Measurements from ENCODE around the gene ZKSCAN5.

Gene ZKSCAN5

GRCh38 chr7:99576251-99576650 is 71.8 kb downstream of the ZKSCAN5 start:
- Histone ChIP-seq H3K27ac (no peak overlapping the region), H3K4me3 (no peak overlapping the region)

GRCh38 chr7:99579281-99579955 is 75.0 kb downstream of the ZKSCAN5 start:
- peak overlapping the region in 6 of 21 experiments; percentile 5 to 77 (median 64) for H3K27ac ChIP-seq
- H3K4me3 ChIP-seq: peak overlapping the region in 6 of 7 experiments; percentile 41 to 60 (median 50)

- Histone ChIP-seq H3K4me3 (peak overlapping the region; percentile 22 to 60 (median 49)), H3K27ac (peak overlapping the region in 11 of 21 experiments; percentile 5 to 77 (median 55))
Observed at GRCh38 chr7:99579956-99580777, 75.7 kb downstream of the ZKSCAN5 start.

- Histone ChIP-seq H3K4me3 (peak overlapping the region; percentile 22 to 60 (median 49)), H3K27ac (peak overlapping the region in 6 of 21 experiments; percentile 30 to 77 (median 64))
Observed at GRCh38 chr7:99580778-99581332, 76.4 kb downstream of the ZKSCAN5 start.

Data from skin epidermis (tissue), 12 donors.